GM19351 (cell line): ENCODE measurements around the gene GLI2.

Experiments used
- ATAC-seq: cut with Tn5 transposase; IDR thresholded peaks from one replicate; pipeline ENCODE4 v1.9.1; 2021; ENCODE audit warnings: mild to moderate bottlenecking, moderate library complexity; ENCODE audit not compliant: unreplicated experiment

GLI2 gene

DNA sequence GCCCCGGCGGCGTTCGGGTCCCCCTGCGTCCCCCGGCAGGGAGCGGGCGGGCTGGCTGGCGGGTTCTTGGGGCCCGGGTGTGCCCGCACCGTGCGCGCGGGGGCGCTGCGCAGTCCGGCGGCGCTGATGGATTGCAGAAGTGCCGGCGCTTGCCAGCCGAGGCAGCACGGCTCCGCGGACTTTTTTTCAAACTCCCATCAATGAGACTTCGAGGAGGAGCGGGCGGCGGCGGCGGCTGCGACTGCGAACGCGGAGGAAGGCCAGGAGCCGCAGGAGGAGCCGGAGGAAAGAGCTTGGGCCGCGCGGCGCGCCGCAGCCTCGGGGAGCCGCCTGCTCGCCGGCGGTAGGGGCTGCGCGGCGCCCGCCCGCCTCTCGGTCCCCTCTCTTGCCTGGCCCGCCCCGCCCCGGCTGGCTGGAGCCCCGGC lies at the start of gene GLI2:
Gene GLI2, plus strand, starts transcription at position 123 of the 425 bp plus-strand sequence. CDS start 61,453 bp downstream, outside the sequence.
- peak; percentile 81 for ATAC-seq

DNA sequence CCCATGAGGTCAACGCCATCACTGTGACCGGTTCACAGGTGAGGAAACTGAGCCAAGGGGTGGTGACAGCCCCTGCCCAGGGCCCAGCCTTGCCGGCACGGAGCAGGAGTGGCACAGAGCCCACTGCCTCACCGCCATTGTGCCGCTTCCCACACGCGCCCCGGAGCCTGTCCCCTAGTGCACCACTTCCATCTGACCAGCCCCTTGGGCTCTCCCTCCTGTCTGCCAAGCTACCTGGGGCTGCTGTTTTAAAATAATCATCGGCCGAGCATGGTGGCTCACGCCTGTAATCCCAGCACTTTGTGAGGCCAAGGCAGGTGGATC lies 49.7 kb upstream of the GLI2 start:
- no peak for ATAC-seq

DNA sequence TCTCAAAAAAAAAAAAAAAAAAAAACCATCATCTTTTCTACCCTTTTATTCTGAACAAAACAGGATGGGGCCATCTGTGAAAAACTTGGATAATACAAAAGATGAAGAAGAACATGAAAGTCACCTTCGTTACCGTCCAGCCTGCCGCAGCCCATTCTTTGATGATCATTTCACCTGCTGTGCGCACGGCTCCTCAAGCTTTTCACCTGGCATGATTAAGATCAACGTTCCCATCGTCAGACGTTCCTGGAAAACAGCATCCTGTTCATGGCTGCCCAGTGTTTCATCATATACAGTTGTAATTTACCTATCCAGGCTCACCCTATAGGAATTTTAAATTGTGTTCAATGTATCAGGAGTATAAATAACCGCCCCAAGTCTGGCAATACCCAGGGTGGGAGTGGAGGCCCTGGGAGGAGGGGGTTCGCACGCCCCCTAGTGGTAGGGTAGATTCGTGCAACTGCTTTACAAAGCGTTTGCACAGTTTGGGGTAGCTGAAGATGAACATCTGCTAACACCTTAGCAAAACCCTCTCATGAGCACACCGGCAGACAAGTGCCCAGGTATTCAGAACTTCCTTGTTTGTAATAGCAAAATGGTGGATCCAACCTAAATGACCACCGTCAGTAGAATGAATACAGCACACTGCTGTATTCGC lies 49.0 kb upstream of the GLI2 start:
- no peak for ATAC-seq

DNA sequence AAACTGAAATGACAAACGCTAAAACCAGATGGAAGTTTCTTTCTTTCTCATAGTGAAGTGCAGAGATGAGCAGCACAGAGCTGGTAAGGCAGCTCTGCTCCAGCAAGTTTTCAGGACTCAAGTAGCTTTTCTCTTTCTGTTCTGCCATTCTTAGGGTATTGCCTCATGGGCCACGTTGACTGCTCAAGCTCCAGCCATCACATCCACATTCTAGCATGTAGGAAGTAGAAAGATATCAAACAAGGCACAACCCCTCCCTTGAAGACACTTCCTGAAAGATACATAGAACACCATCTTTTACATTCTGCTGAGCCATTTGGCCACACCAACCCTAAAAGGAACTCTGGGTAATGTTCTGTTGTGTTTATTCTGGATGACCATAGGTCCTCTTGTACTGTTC lies 48.5 kb upstream of the GLI2 start:
- ATAC-seq: no peak

DNA sequence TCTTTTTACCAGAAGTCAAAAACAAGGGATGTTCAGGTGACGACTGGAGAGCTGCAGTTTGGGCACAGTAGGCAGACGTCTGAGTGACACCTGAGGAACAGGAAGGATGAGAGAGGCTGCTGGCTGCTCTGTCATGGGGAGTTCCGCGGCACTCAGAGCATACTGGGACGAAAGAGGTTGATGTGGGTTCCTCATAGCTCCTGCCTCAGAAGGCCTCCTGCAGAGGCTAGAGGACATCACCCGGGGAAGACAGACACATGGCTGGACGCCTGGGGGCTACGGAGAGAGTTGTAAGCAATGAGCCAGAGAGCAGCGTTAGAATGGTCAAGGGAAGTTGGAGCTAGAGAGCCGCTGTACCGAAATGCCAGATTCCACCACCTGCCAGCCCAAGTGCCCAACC lies 45.1 kb upstream of the GLI2 start:
- ATAC-seq: no peak

DNA sequence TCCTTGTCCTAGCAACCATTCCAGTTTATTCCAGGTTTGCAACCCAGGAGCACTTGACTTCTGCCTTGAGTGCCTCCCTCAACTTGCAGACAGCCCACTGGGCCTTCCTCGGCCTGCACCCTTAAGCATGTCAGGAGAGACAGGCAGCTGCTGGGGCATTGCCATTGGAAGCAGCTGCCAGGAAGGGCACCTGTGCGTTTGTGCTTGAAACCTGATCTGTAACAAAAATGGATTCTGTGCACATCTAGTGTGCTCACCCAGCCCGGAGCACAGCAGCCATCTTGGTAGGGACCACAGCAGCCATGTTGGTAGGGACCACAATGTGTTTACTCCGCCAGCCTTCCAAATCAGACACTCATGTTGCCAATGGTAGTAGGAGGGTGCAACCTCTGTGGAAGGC lies 44.3 kb upstream of the GLI2 start:
- no peak for ATAC-seq

DNA sequence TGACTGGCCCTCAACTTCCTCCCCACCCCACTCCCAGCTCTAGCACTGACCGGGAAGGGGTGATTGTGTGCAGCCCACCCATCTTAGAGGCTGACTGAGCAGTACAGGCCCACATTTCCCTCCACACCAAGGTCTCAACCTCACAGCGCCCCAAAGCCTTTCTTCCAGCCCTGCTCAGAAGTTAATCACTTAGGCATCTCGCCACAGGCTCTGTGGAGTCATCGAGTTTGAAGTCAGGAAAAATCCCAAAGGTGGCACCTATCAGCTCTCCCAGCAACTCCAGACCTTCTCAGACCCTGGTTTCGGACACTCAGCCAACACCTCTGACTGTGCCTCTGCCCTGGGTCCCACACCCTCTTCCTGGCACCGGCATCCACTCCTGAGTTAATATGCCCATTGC lies 43.0 kb upstream of the GLI2 start:
- no peak for ATAC-seq

DNA sequence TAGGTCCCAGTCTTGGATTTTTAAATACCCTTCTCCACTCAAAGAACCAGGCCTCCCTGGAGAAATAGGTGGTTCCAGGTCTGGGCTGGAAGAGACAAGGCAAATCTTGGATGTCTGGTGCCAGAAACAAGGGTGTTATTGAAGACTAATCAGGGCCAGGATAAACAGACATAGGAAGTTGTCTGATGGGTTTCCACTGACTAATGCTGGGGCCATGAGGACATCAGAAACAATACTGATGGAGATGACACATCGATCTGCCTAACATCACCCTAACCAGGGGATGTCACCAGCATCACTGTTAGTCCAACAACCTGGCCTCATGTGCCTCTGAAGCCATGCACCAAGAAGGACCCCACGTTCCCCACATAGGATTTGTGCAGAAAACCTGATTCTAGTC lies 42.5 kb upstream of the GLI2 start:
- no peak for ATAC-seq

DNA sequence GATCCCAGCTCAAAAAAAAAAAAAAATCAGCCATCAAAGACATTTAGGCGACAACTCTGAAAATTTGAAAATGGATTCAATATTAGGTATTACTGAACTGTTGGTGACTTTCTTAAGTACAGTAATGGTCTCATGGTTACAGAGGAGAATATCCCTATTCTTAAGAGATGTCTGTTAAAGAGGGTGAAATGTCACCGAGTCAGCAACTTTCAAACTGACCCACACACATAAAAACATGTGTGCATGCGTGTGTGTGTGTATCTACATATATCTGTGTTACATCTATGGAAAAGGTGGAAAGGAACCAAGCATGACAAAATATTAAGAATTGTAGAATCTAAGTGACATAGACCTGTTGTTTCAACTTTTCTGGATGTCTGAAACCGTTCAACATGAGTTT lies 41.6 kb upstream of the GLI2 start:
- no peak for ATAC-seq

DNA sequence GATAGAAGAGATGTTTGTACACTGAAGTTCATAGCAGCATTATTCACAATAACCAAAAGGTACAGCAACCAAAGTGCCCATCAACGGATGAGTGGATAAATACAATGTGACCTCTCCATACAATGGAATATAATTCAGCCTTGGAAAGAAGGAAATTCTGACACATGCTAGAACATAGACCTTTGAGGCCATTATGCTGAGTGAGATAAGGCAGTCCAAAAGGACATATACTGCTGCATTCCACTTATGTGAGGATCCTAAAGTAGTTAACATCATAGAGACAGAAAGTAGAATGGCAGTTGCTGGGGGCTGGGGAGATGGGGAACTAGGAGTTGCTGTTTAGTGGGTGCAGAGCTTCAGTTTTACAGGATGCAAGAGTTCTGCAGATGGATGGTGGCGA lies 38.2 kb upstream of the GLI2 start:
- ATAC-seq: no peak

DNA sequence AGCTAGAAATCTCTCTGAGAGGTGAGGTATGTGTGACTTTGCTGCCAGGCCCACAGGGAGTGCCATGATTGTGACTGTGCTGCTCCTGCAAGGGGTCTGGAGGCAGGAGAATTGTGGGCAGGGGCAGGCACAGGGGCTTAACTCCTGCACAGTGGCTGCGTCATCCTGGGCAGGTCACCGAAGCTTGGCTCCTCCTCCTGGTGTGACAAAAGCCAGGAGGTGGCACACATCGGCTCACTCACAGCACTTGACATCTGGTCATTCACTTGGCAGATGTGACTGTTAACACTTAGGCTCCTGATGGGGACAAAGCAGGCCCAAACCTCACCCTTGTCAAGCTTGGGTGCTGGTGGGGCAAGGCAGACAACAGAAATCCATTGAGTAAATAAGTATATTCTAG lies 36.4 kb upstream of the GLI2 start:
- ATAC-seq: no peak

DNA sequence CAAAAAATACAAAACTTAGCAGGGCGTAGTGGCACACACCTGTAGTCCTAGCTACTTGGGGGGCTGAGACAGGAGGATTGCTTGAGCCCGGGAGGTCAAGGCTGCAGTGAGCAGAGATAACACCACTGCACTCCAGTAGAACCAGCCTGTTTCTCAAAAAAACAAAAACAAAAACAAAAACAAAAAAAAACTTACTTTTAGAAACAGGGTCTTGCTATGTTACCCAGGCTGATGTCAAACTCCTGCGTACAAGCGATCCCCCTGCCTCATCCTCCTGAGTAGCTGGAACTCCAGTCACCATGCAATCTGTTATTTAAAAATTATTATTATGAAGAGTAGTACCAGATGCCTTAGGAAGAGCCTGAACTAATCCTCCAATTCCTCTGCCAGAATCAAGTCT lies 35.0 kb upstream of the GLI2 start:
- no peak for ATAC-seq

DNA sequence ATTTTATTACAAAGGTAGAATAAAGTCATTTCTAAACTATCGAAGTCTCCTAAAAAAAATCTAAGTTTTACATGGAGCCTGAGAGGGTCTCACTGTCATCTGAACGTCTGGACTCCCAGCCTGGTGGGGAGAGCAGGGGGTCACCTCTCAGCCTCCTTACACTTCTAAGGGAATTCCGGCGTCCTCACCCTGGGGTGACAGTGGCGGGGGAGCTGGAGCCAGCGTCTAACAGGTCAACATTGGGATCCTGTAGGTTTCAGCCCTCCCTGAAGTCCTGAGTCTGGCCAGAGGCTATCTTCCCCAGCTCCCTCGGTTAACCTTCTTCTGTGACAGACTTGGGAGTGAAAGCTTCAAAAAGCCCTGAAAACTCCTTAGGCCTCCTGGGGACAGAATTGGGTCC lies 34.6 kb upstream of the GLI2 start:
- ATAC-seq: no peak

DNA sequence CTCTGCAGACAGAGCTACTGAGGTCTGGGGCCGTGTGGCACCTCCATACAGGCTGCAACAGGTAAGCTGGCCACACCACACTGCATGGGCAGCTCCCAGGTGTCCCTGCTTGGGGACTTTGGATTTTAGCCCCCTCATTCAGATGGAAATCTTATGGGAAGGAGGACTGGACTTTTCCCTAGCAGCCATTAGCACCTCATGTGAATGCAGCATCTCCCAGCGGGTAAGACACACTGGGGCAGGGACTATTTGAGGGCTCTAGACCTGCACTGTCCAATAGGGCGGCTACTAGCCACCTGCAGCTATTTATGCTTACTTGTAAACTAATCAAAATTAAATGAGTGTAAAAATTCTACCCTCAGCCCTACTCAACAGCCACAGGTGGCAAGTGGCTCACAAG lies 34.2 kb upstream of the GLI2 start:
- ATAC-seq: no peak

DNA sequence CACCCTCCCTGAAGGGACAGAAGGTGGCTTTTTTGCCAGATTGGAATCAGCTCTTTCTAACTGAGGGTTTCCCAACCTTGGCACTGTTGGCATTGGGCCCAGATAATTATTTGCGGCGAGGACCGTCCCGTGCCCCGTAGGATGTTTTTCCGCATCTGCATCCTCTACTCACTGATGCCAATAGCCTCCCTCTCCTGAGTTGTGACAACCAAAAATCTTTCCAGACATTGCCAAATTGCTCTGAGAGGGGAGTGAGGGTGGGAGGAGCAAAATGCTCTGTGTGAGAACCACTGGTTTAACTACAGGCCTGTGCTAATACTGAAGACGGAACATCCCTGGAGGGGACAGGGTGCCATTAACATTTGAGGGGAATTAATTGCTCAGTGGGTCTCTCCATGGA lies 33.6 kb upstream of the GLI2 start:
- no peak for ATAC-seq

DNA sequence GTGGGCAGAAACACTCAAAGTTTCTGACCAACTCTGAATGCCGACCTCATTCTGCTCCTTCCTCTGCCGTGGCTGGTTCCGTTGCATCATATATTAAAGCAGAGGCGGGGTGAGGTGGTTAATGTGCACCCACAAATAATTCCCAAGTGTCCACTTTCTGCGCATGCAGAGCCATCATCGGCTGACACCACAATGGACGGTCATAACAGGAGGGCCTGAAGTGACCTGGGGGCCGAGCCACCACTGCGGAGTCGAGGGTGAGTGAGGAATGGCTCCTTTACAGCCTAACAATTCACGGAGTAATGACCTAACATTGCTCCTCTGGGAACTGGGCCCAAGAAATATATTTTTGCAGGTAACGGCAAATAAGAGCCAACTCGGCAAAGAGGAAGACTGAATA lies 32.9 kb upstream of the GLI2 start:
- ATAC-seq: no peak

DNA sequence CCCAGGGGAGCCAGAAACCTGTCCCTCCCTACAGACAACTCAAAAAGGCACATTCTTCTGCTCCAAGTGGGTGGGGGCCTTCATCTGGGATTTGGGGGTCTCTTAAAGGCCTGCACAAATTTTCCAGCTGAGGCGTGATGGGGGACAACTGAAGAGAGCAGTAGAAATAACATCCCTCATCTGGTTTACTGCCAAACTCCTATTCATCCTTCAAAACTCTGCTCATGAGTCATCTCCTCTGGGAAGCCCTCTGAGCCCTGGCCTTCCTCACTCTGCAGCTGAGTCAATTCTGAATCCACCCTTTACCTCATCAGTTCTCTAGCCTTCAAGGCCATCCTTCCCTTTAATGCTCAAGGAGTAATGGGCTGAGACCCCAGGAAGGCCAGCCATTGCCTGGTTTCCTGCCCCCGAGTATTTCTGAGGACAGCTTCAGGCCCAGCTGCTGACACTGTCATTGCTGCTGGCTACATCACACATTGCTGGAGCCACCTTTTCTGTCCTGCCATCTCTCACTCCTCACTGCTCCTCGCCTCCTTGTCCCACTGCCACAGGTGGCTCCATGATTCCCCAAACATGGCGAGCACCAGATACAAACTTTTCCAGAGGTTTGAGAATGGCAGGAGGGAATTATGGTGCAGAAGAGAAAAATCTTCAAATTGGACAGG lies 32.2 kb upstream of the GLI2 start:
- no peak for ATAC-seq

DNA sequence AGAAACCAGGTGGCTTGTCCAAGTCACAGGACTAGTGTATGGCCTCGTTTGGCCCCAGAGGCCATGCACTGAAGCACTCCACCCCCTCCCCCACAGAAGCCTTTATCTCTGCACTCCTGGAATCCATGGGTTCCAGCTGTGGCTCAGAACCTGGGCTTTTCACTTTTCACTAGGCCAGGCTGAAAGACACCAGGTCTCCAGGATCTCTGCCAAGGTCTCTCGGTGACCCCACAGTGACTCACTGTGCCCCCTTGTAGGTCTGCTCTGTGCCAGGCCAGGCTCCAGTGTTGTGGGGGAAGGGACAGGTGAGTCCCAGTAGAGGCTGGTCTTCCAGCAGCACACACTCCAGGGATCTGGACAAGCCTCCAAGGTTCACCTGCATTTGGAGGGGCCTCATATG lies 31.0 kb upstream of the GLI2 start:
- no peak for ATAC-seq

DNA sequence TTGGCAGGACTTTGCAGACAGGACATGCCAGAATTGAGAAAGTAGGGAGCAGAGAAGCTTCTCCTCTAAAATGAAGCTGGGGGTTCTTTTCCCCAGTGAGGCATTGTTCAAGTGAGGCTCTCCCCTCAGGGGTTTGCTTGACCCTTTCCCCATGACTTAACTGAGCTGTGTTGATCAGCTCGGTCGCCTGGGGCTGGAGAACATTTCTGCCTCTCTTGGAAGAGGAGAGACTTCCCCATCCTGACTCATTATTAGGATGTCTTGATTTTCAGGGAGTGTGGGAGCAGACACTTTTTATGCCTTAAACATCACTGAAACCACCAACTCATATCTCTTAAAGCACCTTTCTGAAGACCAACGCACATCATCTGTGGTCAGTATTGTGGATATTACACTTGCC lies 27.9 kb upstream of the GLI2 start:
- ATAC-seq: no peak

DNA sequence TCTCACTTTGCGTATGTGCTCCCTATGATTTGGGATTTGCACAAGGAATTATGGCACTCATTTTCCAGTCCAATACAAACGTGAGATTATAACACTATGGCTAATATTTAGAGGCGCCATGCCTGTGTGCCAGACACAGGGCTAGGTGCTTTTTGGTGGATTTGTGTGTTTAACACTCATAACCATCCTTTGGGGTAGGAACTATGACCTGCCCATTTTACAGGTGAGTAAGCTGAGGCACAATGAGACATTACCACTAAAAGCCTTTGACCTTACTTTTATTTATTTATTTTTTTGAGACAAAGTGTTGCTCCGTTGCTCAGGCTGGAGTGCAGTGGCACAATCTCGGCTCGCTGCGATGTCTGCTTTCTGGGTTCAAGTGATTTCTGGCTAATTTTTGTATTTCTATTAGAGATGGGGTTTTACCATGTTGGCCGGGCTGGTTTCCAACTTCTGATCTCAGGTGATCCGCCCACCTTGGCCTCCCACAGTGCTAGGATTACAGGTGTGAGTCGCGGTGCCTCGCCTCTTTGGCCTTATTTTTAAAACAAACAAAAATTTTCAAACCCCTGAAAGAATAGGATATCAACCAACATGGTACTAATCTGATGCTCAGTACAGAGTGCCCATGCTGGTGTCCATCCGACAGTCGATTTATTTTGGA lies 26.6 kb upstream of the GLI2 start:
- ATAC-seq: no peak

DNA sequence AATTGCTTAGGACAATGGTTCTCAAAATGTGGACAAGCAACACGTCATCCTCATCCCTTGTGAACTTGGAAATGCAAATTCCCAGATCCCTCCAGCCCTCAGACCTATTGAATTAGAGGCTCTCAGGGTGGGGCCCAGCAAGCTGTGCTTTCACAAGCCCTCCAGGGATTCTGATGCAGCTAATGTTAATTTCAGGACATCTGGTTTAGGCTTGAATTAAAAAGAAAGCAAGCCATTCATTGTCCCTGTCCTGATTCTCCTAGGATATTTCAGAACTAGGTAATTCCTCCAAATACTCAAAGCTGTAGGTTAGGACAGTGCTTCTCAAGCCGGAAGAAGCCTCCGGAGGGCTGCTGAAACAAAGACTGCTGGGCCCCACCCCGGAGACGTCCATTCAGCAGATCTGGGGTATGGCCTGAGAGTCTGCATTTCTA lies 26.0 kb upstream of the GLI2 start:
- no peak for ATAC-seq

DNA sequence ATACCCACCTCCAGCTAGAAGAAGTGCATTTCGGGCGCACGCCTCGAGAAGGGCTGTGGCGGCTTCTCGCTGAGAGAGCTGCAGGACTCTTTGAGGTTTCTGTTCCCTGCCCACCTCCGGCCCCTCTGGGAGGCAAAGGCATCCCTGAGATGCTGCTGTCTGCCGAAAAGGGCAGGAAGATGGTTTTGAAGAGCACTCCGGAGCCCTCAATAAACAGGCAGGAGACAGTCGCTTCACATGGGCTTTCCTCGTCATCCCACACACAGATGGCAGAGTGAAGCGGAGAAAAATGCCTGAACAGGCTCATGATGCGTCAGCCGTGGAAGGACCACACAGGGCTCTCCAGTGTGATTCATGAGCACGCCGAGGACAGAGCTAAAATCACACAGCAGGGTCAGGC lies 25.4 kb upstream of the GLI2 start:
- ATAC-seq: no peak

DNA sequence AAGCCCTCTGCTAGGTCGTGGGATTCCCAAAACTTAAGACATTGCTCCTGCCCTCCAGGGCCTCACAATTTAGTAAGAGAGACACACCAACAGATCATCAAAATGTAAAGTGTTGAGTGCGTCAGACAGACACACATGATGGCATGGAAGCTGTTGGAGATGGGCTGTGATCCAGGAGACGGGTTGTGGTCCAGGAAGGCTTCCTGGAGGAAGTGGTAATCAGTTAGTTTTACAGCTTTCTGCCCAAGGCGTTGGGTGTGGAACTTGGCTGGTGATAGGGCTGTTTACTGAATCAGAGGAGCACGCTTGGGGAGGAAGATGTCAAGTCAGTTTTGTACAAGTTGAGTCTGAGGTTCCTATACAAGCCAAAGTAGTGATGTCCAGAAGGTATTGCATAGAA lies 24.0 kb upstream of the GLI2 start:
- no peak for ATAC-seq
